DMS79 (cell line): ENCODE data around the gene GNAQ.

ENCODE experiments used
- DNase-seq: peaks from one replicate; lab custom pipeline; 2025; lab: John Stamatoyannopoulos, UW

GNAQ gene

GRCh38 chr9:77843871-77844155 is 187.8 kb downstream of the GNAQ start:
- no peak for DNase-seq

- DNase-seq = no peak
Measured at GRCh38 chr9:77843076-77843870, 188.3 kb downstream of the GNAQ start.

- no peak for DNase-seq
Measured at GRCh38 chr9:77841739-77842386, 189.7 kb downstream of the GNAQ start.

- DNase-seq = no peak
Measured at GRCh38 chr9:77839459-77840140, 192.0 kb downstream of the GNAQ start.

GRCh38 chr9:77838986-77839385 is 192.6 kb downstream of the GNAQ start:
- DNase-seq = no peak

- DNase-seq = no peak
Measured at GRCh38 chr9:77834898-77835488, 196.6 kb downstream of the GNAQ start.

GRCh38 chr9:77833561-77834429 is 197.8 kb downstream of the GNAQ start:
- no peak for DNase-seq

- no peak for DNase-seq
Measured at GRCh38 chr9:77832639-77833038, 199.0 kb downstream of the GNAQ start.

GRCh38 chr9:77831781-77832180 is 199.8 kb downstream of the GNAQ start:
- no peak for DNase-seq

- no peak for DNase-seq
Measured at GRCh38 chr9:77830618-77831285, 200.9 kb downstream of the GNAQ start.

GRCh38 chr9:77829420-77829819 is 202.2 kb downstream of the GNAQ start:
- no peak for DNase-seq

GRCh38 chr9:77827104-77827784 is 204.4 kb downstream of the GNAQ start:
- no peak for DNase-seq

GRCh38 chr9:77826621-77827020 is 205.0 kb downstream of the GNAQ start:
- no peak for DNase-seq

GRCh38 chr9:77826116-77826515 is 205.5 kb downstream of the GNAQ start:
- no peak for DNase-seq

GRCh38 chr9:77825361-77825760 is 206.2 kb downstream of the GNAQ start:
- no peak for DNase-seq

GRCh38 chr9:77820293-77820954 is 211.2 kb downstream of the GNAQ start:
- no peak for DNase-seq

- DNase-seq = no peak
Measured at GRCh38 chr9:77819657-77820056, 212.0 kb downstream of the GNAQ start.

- DNase-seq = no peak
Measured at GRCh38 chr9:77817590-77818311, 213.9 kb downstream of the GNAQ start.

GRCh38 chr9:77816641-77817341 is 214.8 kb downstream of the GNAQ start:
- no peak for DNase-seq
